Right lobe of liver (tissue), 6 donors: Measurements from ENCODE around the gene PEF1. TPM values are rescaled to one million over a fixed set of nuclear protein-coding genes. Genes with fewer than 3 reads are reported as not detected.

ENCODE experiments used
- ATAC-seq, 4 donors: fragments of 200-7000 bp; cut with Tn5 transposase; one replicate each; pipeline ENCODE4 v1.9.1; 2020; ENCODE audit warnings: mild to moderate bottlenecking in 4 of 4, moderate library complexity in 4 of 4
- DNase-seq, 3 donors: peaks; one replicate each; pipeline ENCODE4 v3.0.0-alpha.2; 2020
- H3K27ac ChIP-seq, 3 donors: fragments of 200-600 bp; one replicate each; pipeline ENCODE4 v1.8.0; 2022
- H3K27me3 ChIP-seq, 2 donors: fragments of 200-600 bp; one replicate each; pipeline ENCODE4 v1.8.0; 2022
- H3K36me3 ChIP-seq, 4 donors: fragments of 200-600 bp; sonication (generic) in 1 of 4; one replicate each; pipeline versions ENCODE4 v1.5.1 to v1.8.0; 2017 to 2022; ENCODE audit warnings: control low read depth in 1 of 4
- H3K4me1 ChIP-seq, 4 donors: fragments of 200-600 bp; sonication (generic) in 1 of 4; one replicate each; pipeline versions ENCODE4 v1.5.1 to v1.8.0; 2017 to 2022; ENCODE audit warnings: control low read depth in 1 of 4
- H3K4me3 ChIP-seq, 3 donors: fragments of 200-600 bp; one replicate each; pipeline ENCODE4 v1.8.0; 2022
- H3K9me3 ChIP-seq, 4 donors: fragments of 200-600 bp; sonication (generic) in 1 of 4; one replicate each; pipeline versions ENCODE4 v1.5.1 to v1.8.0; 2017 to 2022; ENCODE audit warnings: control low read depth in 1 of 4
- POLR2A ChIP-seq: fragments of 450-650 bp; IDR thresholded peaks from one replicate; pipeline ENCODE4 v1.6.1; 2017; ENCODE audit warnings: antibody characterized with exemption, mild to moderate bottlenecking
- WGBS: methylation state at CpG from one replicate; pipeline ENCODE4 v1.1.6; 2018; ENCODE audit warnings: low coverage, low lambda C conversion rate; ENCODE audit not compliant: insufficient coverage; ENCODE audit errors: missing lambda C conversion rate; 5-methylcytosine and 5-hydroxymethylcytosine counted together
- intact Hi-C, 2 donors: fragments of 100-400 bp; cut with DNase I; formaldehyde crosslinking; loops; one replicate each; pipeline versions ENCODE4 v1.11.2 to v1.14.1; 2022
- total RNA-seq, 6 experiments: library from RNA; depleted of rRNA in 2 of 6; stranded (reverse); fragments of >200 nt in 2 of 6; fragmentation: NEBNext Ultra II Directional in 3 of 6; extraction: Animal tissue kit (Norgen Biotek cat#: 25700) in 3 of 6; gene quantifications; one replicate each; pipeline versions ENCODE4 v1.1.0 to v1.2.4, GENCODE V29; 2016 to 2023
- TF ChIP-seq, protein P1 (sequence below), 4 donors: fragments of 200-600 bp in 3 of 4; fragments of 450-650 bp in 1 of 4; IDR thresholded peaks; one replicate each; pipeline versions ENCODE4 v1.5.1 to v1.8.0; 2016 to 2022; ENCODE audit warnings: antibody characterized with exemption in 4 of 4, mild to moderate bottlenecking in 2 of 4
- donor health status: DM: no; HTN: yes; CAD: no.
- donor health status: DM: no; HTN: no; CAD: no.
- donor health status: DM: no; HTN: no; CAD: no.
- donor health status: DM: no; HTN: yes; CAD: no.
- donor health status: DM: no; HTN: yes; CAD: no.

Gene PEF1
- total RNA-seq, 6 experiments from 2014 or later, result 23.9 to 47.5 (median 32.5) TPM

DNA sequence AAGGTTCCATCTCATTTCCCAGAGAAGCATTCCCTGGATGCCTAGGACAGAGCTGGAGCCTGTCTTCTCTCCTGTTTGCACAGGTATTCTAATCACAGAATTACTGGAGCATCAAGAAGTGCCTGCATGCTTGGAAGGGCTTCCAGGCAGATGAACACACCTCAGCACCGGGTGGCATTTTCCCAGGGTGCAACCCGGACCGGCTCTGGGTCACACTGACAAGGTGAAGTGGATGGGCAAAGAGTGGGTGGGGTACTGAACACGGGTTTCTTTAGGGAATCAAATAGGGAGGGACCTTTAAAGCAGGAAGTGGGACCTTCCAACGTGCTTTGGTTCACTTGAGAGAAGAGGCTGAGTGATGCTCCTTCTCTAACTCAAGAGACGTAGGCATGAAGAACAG, 7.1 kb upstream of the PEF1 start:
- H3K4me1 ChIP-seq, result no peaks in the 10 kb centered on the region
- DNase-seq (no peak), ATAC-seq (no peak)
- TF ChIP-seq, protein P1, sequence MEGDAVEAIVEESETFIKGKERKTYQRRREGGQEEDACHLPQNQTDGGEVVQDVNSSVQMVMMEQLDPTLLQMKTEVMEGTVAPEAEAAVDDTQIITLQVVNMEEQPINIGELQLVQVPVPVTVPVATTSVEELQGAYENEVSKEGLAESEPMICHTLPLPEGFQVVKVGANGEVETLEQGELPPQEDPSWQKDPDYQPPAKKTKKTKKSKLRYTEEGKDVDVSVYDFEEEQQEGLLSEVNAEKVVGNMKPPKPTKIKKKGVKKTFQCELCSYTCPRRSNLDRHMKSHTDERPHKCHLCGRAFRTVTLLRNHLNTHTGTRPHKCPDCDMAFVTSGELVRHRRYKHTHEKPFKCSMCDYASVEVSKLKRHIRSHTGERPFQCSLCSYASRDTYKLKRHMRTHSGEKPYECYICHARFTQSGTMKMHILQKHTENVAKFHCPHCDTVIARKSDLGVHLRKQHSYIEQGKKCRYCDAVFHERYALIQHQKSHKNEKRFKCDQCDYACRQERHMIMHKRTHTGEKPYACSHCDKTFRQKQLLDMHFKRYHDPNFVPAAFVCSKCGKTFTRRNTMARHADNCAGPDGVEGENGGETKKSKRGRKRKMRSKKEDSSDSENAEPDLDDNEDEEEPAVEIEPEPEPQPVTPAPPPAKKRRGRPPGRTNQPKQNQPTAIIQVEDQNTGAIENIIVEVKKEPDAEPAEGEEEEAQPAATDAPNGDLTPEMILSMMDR (IDR thresholded peaks at IDR 0.05), result no peak
- no peak for TF ChIP-seq POLR2A
- 58% methylated on average over 5 of the region's 6 CpGs for WGBS
- no peaks in the 10 kb centered on the region for H3K27me3 ChIP-seq
- intact Hi-C loops, result no loop called here
- H3K4me3 ChIP-seq, result no peak overlapping the region
- no peaks in the 10 kb centered on the region for H3K9me3 ChIP-seq
- no peaks in the 10 kb centered on the region for H3K36me3 ChIP-seq
- no peak overlapping the region for H3K27ac ChIP-seq

DNA sequence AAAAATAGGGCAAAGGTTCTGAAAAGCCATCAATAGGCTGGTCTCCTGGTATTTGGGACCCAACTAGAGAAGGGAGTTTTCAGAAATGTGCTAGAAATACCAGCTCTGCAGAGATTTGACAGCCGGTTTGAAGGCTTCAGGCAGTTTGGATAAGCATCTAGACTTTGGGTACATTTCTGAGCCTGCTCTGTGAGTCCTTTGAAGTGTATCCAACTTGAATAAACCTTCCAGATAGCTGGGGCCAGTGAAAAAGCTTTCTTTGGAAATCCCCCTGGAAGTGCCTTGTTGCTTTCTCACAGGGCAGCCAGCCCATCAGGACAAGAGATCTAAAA, 6.4 kb upstream of the PEF1 start:
- no peak for DNase-seq

DNA sequence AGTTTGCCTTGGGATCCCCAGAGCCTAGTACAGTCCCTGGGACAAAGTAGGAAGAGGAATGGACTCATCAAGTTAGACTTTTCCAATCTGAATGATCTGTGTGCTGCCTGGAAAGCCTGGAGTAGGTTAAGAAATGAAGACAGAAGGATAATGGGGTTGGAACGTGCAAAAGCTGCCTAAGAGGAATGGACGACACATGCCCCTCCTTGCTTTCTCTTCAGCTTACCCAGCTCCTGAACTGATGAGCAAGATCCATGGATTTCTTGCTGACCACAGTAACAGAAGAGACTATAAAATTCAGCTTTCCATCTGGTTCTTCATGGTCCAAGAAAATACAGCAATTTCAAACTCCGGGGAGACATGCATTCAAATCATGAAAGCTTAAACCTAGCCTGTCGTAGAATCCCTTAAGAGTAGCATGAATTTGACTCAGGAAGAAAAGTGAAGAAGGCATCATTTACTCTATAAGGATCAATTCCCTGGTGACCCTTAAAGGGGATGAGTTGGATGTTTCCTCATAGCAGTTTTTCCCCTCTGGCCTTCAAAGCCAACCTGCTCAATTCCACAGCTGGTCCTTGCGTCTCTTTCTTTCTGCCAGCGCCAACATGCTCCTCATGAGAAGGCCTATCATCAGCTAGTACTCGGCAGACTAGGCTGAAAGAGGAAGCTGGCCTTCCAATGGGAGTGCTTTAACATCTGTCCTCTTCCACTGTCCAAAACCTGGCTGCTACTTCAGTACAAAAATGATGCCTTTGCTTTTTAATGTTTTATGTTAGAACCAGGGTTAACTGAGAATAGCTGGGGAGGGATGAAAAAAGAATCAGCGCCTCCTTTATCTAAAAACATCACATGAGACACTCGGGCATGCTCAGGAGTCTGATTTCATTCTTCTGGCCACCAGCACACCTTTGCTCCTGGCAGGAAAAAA, 5.7 kb upstream of the PEF1 start:
- no peak overlapping the region for H3K27ac ChIP-seq
- WGBS, result 77% methylated on average over 7 of the region's 9 CpGs
- H3K9me3 ChIP-seq, result no peaks in the 10 kb centered on the region
- intact Hi-C loops, result no loop called here
- DNase-seq, result no peak
- H3K36me3 ChIP-seq, result no peaks in the 10 kb centered on the region
- H3K4me1 ChIP-seq, result peaks cover 0 to 2% (median 0%) of the 10 kb centered on the region in 4 donors
- TF ChIP-seq, protein P1 (IDR thresholded peaks at IDR 0.05), result no peak
- no peak for TF ChIP-seq POLR2A
- H3K27me3 ChIP-seq, result no peaks in the 10 kb centered on the region
- no peak overlapping the region for H3K4me3 ChIP-seq
- ATAC-seq, result no peak

More for the DNA sequence above, 6.4 kb upstream of the PEF1 start:
- no peak overlapping the region for H3K27ac ChIP-seq
- no peaks in the 10 kb centered on the region for H3K9me3 ChIP-seq
- H3K27me3 ChIP-seq, result no peaks in the 10 kb centered on the region
- intact Hi-C loops, result no loop called here
- H3K4me3 ChIP-seq, result no peak overlapping the region
- no peaks in the 10 kb centered on the region for H3K36me3 ChIP-seq
- ATAC-seq, result no peak
- no peaks in the 10 kb centered on the region for H3K4me1 ChIP-seq
- TF ChIP-seq POLR2A, result no peak
- TF ChIP-seq, protein P1 (IDR thresholded peaks at IDR 0.05), result no peak
- 57% methylated on average over 1 of the region's 1 CpG for WGBS

DNA sequence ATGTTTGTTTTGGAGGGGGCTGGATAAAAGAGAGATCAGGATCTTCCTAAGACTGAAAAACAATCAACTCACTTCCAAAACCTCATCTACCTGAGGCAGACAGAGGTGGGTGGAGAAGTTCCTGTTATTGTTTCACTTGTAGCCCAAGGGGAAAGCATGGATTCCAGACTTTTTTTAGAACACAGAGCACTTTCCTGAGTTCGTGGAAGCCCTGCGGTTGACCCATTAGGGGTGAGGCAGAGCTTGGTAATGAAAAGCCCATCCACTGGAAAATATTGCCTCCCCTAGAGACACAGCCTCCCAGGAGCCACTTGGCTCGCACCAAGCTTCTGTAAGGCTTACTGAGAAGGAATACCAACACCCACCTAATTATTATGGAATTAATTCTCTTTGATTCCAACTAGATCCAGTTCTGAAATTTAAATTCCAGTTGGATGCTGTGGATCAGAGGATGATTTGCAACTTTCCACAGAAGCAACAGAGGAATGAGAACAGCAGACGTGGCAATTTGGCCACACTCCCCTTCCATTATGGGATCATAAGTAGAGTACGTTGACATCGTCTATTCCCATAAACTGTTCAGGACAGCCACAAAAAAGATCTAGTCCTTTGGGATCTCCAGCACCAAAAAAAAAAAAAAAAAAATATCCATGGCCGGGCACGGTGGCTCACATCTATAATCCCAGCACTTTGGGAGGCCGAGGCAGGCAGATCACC, 4.1 kb upstream of the PEF1 start:
- TF ChIP-seq POLR2A, result no peak
- TF ChIP-seq, protein P1 (IDR thresholded peaks at IDR 0.05), result no peak
- 81% methylated on average over 8 of the region's 9 CpGs for WGBS
- intact Hi-C loops, result no loop called here
- DNase-seq (no peak), ATAC-seq (no peak)
- H3K27me3 ChIP-seq, result no peaks in the 10 kb centered on the region
- no peak overlapping the region for H3K4me3 ChIP-seq
- no peaks in the 10 kb centered on the region for H3K36me3 ChIP-seq
- peaks cover 0 to 5% (median 0%) of the 10 kb centered on the region in 4 donors for H3K4me1 ChIP-seq
- no peaks in the 10 kb centered on the region for H3K9me3 ChIP-seq
- H3K27ac ChIP-seq, result no peak overlapping the region
